ENCODE measurements around the gene LPP. TPM values are rescaled to one million over a fixed set of nuclear protein-coding genes. Genes with fewer than 3 reads are reported as not detected.

The LPP gene
- total and polyA plus RNA-seq, 9 of the 15 experiments (the other 6 are each of a cell fraction or from before 2014, with no cell fraction given): 0.07 to 0.18 TPM; not detected in 7

DNA sequence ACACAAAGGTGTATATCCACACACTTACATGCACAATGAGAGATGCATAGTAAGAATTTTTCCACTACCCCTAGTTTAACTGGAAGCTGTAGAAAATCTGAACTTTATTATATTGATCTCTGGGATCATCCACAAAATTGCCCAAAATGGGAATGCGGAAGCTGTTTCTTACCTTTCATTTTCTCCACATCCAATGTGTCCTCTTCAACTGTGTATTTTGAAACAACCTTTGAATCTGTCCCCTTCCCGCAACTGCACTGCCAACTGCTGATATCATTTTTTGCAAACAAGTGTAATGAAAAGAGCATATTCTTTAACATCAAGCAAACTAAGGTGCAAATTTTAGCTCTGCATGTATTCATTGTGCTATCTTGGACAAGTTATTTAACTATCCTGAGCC, 590.2 kb downstream of the LPP start:
- no peak for ATAC-seq
- Histone ChIP-seq H3K9me3 (replicated peaks; ENCODE audit: control insufficient read depth, insufficient read depth, low read depth, low read length) (no peaks in the 10 kb centered on the region), H3K4me1 (replicated peaks in 1 of 2; ENCODE audit: control insufficient read depth in 2 of 2, insufficient read depth in 2 of 2, low read length in 2 of 2) (no peaks in the 10 kb centered on the region), H3K9ac (ENCODE audit: insufficient read depth in 1 of 2, low read depth in 2 of 2, low read length in 2 of 2) (no peak overlapping the region), H3K4me3 (no peak overlapping the region), H2AFZ (ENCODE audit: low read depth, low read length) (no peak overlapping the region), H4K20me1 (replicated peaks; ENCODE audit: control insufficient read depth, insufficient read depth, low read length) (no peaks in the 10 kb centered on the region), H3K79me2 (ENCODE audit: control insufficient read depth, insufficient read depth, low read length) (no peaks in the 10 kb centered on the region), H3K9me1 (ENCODE audit: control insufficient read depth, insufficient read depth, low read length) (no peaks in the 10 kb centered on the region), H3K27ac (ENCODE audit: extremely low read depth, low read depth, low read length) (no peak overlapping the region), H3K27me3 (ENCODE audit: control insufficient read depth in 2 of 2, insufficient read depth in 2 of 2, low read length in 2 of 2) (no peaks in the 10 kb centered on the region), H3K36me3 (ENCODE audit: control insufficient read depth, insufficient read depth, low read length) (no peaks in the 10 kb centered on the region), H3K4me2 (ENCODE audit: insufficient read depth, low read length) (no peak overlapping the region)
- ChIA-PET CTCF (ENCODE audit: low intra/inter-chr PET ratio) (no interaction called here), POLR2A (no interaction called here)
- no peak for DNase-seq (ENCODE audit: extremely low read depth in 1 of 4, low spot score in 3 of 4)
- intact Hi-C loops (cut with micrococcal nuclease): loop anchor here (10.0 kb wide), 1 partner anchor 999 kb away; the partner anchor contains the start of gene BCL6
- BruUV-seq (replicated peaks): no TSS peak
- 0% methylated on average over 2 of the region's 2 CpGs for WGBS (ENCODE audit: insufficient coverage, low coverage, missing lambda C conversion rate)
- in situ Hi-C loops (cut with MboI): no loop called here
- FAIRE-seq: no peak
- TF ChIP-seq SMAD4 (CRISPR knock-in tag; conservative IDR thresholded peaks at IDR 0.05): no peak
- TF ChIP-seq STAG1 (CRISPR knock-in tag; IDR thresholded peaks at IDR 0.05; ENCODE audit: borderline replicate concordance): no peak
- TF ChIP-seq, protein P1, sequence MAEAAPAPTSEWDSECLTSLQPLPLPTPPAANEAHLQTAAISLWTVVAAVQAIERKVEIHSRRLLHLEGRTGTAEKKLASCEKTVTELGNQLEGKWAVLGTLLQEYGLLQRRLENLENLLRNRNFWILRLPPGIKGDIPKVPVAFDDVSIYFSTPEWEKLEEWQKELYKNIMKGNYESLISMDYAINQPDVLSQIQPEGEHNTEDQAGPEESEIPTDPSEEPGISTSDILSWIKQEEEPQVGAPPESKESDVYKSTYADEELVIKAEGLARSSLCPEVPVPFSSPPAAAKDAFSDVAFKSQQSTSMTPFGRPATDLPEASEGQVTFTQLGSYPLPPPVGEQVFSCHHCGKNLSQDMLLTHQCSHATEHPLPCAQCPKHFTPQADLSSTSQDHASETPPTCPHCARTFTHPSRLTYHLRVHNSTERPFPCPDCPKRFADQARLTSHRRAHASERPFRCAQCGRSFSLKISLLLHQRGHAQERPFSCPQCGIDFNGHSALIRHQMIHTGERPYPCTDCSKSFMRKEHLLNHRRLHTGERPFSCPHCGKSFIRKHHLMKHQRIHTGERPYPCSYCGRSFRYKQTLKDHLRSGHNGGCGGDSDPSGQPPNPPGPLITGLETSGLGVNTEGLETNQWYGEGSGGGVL (CRISPR knock-in tag; IDR thresholded peaks at IDR 0.05): no peak
- no peak for TF ChIP-seq ESRRB (CRISPR knock-in tag; IDR thresholded peaks at IDR 0.05; ENCODE audit: borderline replicate concordance)
- TF ChIP-seq ATF6 (CRISPR knock-in tag; IDR thresholded peaks at IDR 0.05): no peak
- TF ChIP-seq FOXJ3 (CRISPR knock-in tag; IDR thresholded peaks at IDR 0.05): no peak
- TF ChIP-seq MCM2 (IDR thresholded peaks at IDR 0.05; ENCODE audit: low read depth): no peak
- no peak for TF ChIP-seq RNF219 (CRISPR knock-in tag; IDR thresholded peaks at IDR 0.05)
- no peak for TF ChIP-seq ATF7 (IDR thresholded peaks at IDR 0.05)
- TF ChIP-seq PHF21A (IDR thresholded peaks at IDR 0.05; ENCODE audit: borderline replicate concordance, low read depth): no peak
- no peak for TF ChIP-seq PTRF (tag; IDR thresholded peaks at IDR 0.05)
- TF ChIP-seq PREB (CRISPR knock-in tag; IDR thresholded peaks at IDR 0.05): no peak
- TF ChIP-seq ERF (CRISPR knock-in tag; IDR thresholded peaks at IDR 0.05): no peak
- TF ChIP-seq ZNF507 (tag; conservative IDR thresholded peaks at IDR 0.05): no peak
- no peak for TF ChIP-seq KDM4B (IDR thresholded peaks at IDR 0.05; ENCODE audit: borderline replicate concordance in 2 of 2, low read depth in 1 of 2)
- TF ChIP-seq SMARCC2 (IDR thresholded peaks at IDR 0.05; ENCODE audit: low read depth): no peak
- TF ChIP-seq MIER1 (IDR thresholded peaks at IDR 0.05; ENCODE audit: low read depth): no peak

Data from K562 (cell line).